Putamen (tissue), 1 donor: ENCODE measurements around the gene SPINK9.
A peak's percentile ranks its signal among the peaks of the same experiment; 100 is the strongest.
"Not testable (repeated sequence)": the region's sequence is repeated elsewhere in the genome, so short reads cannot be mapped to it uniquely, and the experiment has no call there.

Experiments
- DNase-seq: peaks from one replicate; pipeline ENCODE4 v3.0.0-alpha.2; 2016; ENCODE audit warnings: low spot score

Gene SPINK9

GRCh38 chr5:148335259-148335658 is at the start of gene SPINK9:
SPINK9 (plus strand) TSS chr5:148335559; CDS start chr5:148335614, 55 bp downstream.
- no peak for DNase-seq

- DNase-seq: peak; percentile 5
These were observed 44.8 kb upstream of the SPINK9 start for GRCh38 chr5:148290271-148291195.

GRCh38 chr5:148297731-148298130 is 37.6 kb upstream of the SPINK9 start:
- DNase-seq: no peak

GRCh38 chr5:148306446-148306845 is 28.9 kb upstream of the SPINK9 start:
- no peak for DNase-seq

- no peak for DNase-seq
These were observed 26.3 kb upstream of the SPINK9 start for GRCh38 chr5:148309019-148309418.

- DNase-seq: no peak
These were observed 25.6 kb upstream of the SPINK9 start for GRCh38 chr5:148309746-148310145.

GRCh38 chr5:148311484-148311883 is 23.9 kb upstream of the SPINK9 start:
- no peak for DNase-seq

- DNase-seq: no peak
These were observed 23.2 kb upstream of the SPINK9 start, which contains the start of gene SPINK7 for GRCh38 chr5:148312153-148312552. SPINK7 (plus strand) TSS chr5:148312423; CDS start chr5:148312484, 61 bp downstream.

- no peak for DNase-seq
These were observed 21.2 kb upstream of the SPINK9 start for GRCh38 chr5:148314187-148314586.

GRCh38 chr5:148314731-148315130 is 20.6 kb upstream of the SPINK9 start:
- DNase-seq: no peak

- not testable (repeated sequence) for DNase-seq
These were observed 15.1 kb upstream of the SPINK9 start for GRCh38 chr5:148320011-148320963.

- DNase-seq: no peak
These were observed 2.0 kb upstream of the SPINK9 start for GRCh38 chr5:148333262-148333849.

GRCh38 chr5:148336704-148337435 is 1.5 kb downstream of the SPINK9 start:
- DNase-seq: no peak

GRCh38 chr5:148342371-148343045 is 7.1 kb downstream of the SPINK9 start:
- no peak for DNase-seq

GRCh38 chr5:148343046-148343407 is 7.7 kb downstream of the SPINK9 start:
- no peak for DNase-seq

GRCh38 chr5:148343603-148344487 is 8.5 kb downstream of the SPINK9 start:
- DNase-seq: no peak

GRCh38 chr5:148347706-148348105 is 12.3 kb downstream of the SPINK9 start:
- no peak for DNase-seq

- DNase-seq: no peak
These were observed 17.3 kb downstream of the SPINK9 start for GRCh38 chr5:148352696-148353095.

GRCh38 chr5:148353634-148354033 is 18.3 kb downstream of the SPINK9 start:
- DNase-seq: no peak

GRCh38 chr5:148364343-148364742 is 29.0 kb downstream of the SPINK9 start:
- no peak for DNase-seq
